Caco-2 (cell line): Measurements from ENCODE around the gene CRTAC1. TPM values are rescaled to one million over a fixed set of nuclear protein-coding genes. Genes with fewer than 3 reads are reported as not detected.

Source experiments
- BruUV-seq: library from RNA; stranded (reverse); fragments of 400-500 nt; replicated peaks from 2 replicates; lab custom pipeline; 2021; lab: Mats Ljungman, UMichigan
- CTCF ChIA-PET: fragments of 300-600 bp; sonication (Branson Sonifier 250); formaldehyde crosslinking; loops from one replicate; lab custom pipeline; 2022; ENCODE audit warnings: antibody characterized with exemption; lab: Charles Lee
- POLR2A ChIA-PET: fragments of 300-600 bp; sonication (Branson Sonifier 250); formaldehyde crosslinking; loops from one replicate; lab custom pipeline; 2022; ENCODE audit warnings: antibody characterized with exemption; lab: Charles Lee
- DNase-seq, 2 experiments: peaks; one replicate each; pipeline versions ENCODE4 v3.0.0 to v3.0.0-alpha.2; 2020 to 2022
- H3K27me3 ChIP-seq: replicated peaks from 2 replicates; pipeline ENCODE4 v1.6.0; 2011; ENCODE audit warnings: low read length; ENCODE audit not compliant: control insufficient read depth, insufficient read depth
- H3K36me3 ChIP-seq: 2 replicates; pipeline ENCODE4 v1.5.1; 2011; ENCODE audit warnings: low read length; ENCODE audit not compliant: control insufficient read depth, insufficient read depth
- H3K4me1 ChIP-seq: fragments of 250-450 bp; sonication (Bioruptor Pico); 2 replicates; pipeline ENCODE4 v1.5.1; 2020; ENCODE audit warnings: mild to moderate bottlenecking
- H3K4me3 ChIP-seq: 2 replicates; pipeline ENCODE4 v1.5.1; 2011; ENCODE audit warnings: low read depth, mild to moderate bottlenecking, control low read depth, low read length
- H3K9me3 ChIP-seq: fragments of 250-450 bp; sonication (Bioruptor Pico); 2 replicates; pipeline ENCODE4 v1.5.1; 2020; ENCODE audit warnings: mild to moderate bottlenecking, moderate library complexity
- H3K27ac Mint-ChIP-seq: one replicate; pipeline ENCODE4 v1.8.0; 2022; ENCODE audit warnings: mixed read lengths; ENCODE audit not compliant: unreplicated experiment
- H3K27me3 Mint-ChIP-seq: one replicate; pipeline ENCODE4 v1.8.0; 2022; ENCODE audit warnings: mixed read lengths; ENCODE audit not compliant: insufficient read depth, unreplicated experiment
- H3K36me3 Mint-ChIP-seq: one replicate; pipeline ENCODE4 v1.8.0; 2022; ENCODE audit warnings: mild to moderate bottlenecking, mixed read lengths; ENCODE audit not compliant: insufficient read depth, unreplicated experiment
- H3K4me1 Mint-ChIP-seq: one replicate; pipeline ENCODE4 v1.8.0; 2022; ENCODE audit warnings: low read depth, mixed read lengths; ENCODE audit not compliant: unreplicated experiment
- H3K4me3 Mint-ChIP-seq: one replicate; pipeline ENCODE4 v1.8.0; 2022; ENCODE audit warnings: mild to moderate bottlenecking, moderate library complexity, mixed read lengths; ENCODE audit not compliant: unreplicated experiment
- H3K9me3 Mint-ChIP-seq: one replicate; pipeline ENCODE4 v1.8.0; 2022; ENCODE audit warnings: mixed read lengths; ENCODE audit not compliant: unreplicated experiment
- intact Hi-C: fragments of 100-400 bp; cut with micrococcal nuclease; formaldehyde crosslinking; loops from one replicate; pipeline ENCODE4 v1.10.0; 2022; ENCODE audit not compliant: unreplicated experiment
- total RNA-seq: library from RNA; stranded (reverse); gene quantifications from 2 replicates; pipeline ENCODE4 v1.2.3, GENCODE V29; 2022
- TF ChIP-seq, protein P1 (sequence below), 2 experiments: fragments of 200-600 bp in 1 of 2; IDR thresholded peaks; 1 replicate in 1 of 2; 2 replicates in 1 of 2; pipeline versions ENCODE4 v1.5.1 to v1.8.0; 2011 to 2022; ENCODE audit warnings: antibody characterized with exemption in 1 of 2, control low read depth in 1 of 2, inconsistent platforms in 1 of 2, low read depth in 1 of 2, low read length in 1 of 2, mild to moderate bottlenecking in 1 of 2, moderate library complexity in 1 of 2; ENCODE audit not compliant: insufficient read depth in 1 of 2, severe bottlenecking in 1 of 2, unreplicated experiment in 1 of 2

Gene CRTAC1
- total RNA-seq, 1 experiment from 2014 or later, result not detected

DNA sequence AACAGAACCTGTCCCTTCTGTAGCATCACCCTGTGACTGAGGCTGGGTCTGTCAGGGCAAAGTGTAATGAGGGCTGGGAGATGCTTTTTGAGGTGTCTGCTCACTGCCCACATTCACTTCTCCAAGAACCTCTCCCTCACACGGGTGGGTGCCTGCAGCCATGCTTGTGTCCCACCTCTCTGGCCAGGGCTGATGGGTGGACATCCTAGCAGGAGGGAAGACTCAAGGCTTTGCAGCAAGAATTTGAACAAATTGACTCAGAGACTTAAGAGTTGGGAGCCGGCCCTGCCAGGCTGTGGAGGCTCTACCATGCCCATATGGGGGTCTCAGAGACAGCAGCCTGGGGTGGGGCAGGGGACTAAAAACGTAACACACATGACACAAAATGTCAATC, 147.3 kb downstream of the CRTAC1 start:
- TF ChIP-seq, protein P1, sequence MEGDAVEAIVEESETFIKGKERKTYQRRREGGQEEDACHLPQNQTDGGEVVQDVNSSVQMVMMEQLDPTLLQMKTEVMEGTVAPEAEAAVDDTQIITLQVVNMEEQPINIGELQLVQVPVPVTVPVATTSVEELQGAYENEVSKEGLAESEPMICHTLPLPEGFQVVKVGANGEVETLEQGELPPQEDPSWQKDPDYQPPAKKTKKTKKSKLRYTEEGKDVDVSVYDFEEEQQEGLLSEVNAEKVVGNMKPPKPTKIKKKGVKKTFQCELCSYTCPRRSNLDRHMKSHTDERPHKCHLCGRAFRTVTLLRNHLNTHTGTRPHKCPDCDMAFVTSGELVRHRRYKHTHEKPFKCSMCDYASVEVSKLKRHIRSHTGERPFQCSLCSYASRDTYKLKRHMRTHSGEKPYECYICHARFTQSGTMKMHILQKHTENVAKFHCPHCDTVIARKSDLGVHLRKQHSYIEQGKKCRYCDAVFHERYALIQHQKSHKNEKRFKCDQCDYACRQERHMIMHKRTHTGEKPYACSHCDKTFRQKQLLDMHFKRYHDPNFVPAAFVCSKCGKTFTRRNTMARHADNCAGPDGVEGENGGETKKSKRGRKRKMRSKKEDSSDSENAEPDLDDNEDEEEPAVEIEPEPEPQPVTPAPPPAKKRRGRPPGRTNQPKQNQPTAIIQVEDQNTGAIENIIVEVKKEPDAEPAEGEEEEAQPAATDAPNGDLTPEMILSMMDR (IDR thresholded peaks at IDR 0.05; ENCODE audit: insufficient read depth in 1 of 2, low read depth in 1 of 2, low read length in 1 of 2, severe bottlenecking in 1 of 2, unreplicated experiment in 1 of 2), result no peak
- Histone ChIP-seq H3K27me3 (no peaks in the 10 kb centered on the region), H3K4me1 (no peaks in the 10 kb centered on the region), H3K9me3 (no peaks in the 10 kb centered on the region), H3K4me3 (no peak overlapping the region), H3K36me3 (no peaks in the 10 kb centered on the region)
- Mint-ChIP-seq H3K27ac (no peak overlapping the region), H3K27me3 (peaks cover 6% of the 10 kb centered on the region), H3K9me3 (no peaks in the 10 kb centered on the region), H3K36me3 (no peaks in the 10 kb centered on the region), H3K4me1 (peaks cover 2% of the 10 kb centered on the region), H3K4me3 (no peak overlapping the region)
- ChIA-PET POLR2A (no interaction called here), CTCF (no interaction called here)
- BruUV-seq, result no TSS peak
- intact Hi-C loops, result no loop called here
- DNase-seq, result no peak

- intact Hi-C loops, result no loop called here
- Mint-ChIP-seq H3K27ac (no peak overlapping the region), H3K4me1 (no peaks in the 10 kb centered on the region), H3K27me3 (peaks cover 6% of the 10 kb centered on the region), H3K9me3 (no peaks in the 10 kb centered on the region), H3K36me3 (no peaks in the 10 kb centered on the region), H3K4me3 (no peak overlapping the region)
- TF ChIP-seq, protein P1 (IDR thresholded peaks at IDR 0.05; ENCODE audit: insufficient read depth in 1 of 2, low read depth in 1 of 2, low read length in 1 of 2, severe bottlenecking in 1 of 2, unreplicated experiment in 1 of 2), result no peak
- BruUV-seq, result no TSS peak
- ChIA-PET CTCF (no interaction called here), POLR2A (no interaction called here)
- no peaks in the 10 kb centered on the region for H3K4me1 ChIP-seq
- no peaks in the 10 kb centered on the region for H3K9me3 ChIP-seq
- no peaks in the 10 kb centered on the region for H3K27me3 ChIP-seq
- DNase-seq, result no peak
- H3K4me3 ChIP-seq, result no peak overlapping the region
- H3K36me3 ChIP-seq, result no peaks in the 10 kb centered on the region
Measured at GRCh38 chr10:97882142-97883091, 148.0 kb downstream of the CRTAC1 start.

- DNase-seq, result no peak
- Histone ChIP-seq H3K4me1 (no peaks in the 10 kb centered on the region), H3K36me3 (no peaks in the 10 kb centered on the region), H3K4me3 (no peak overlapping the region), H3K27me3 (no peaks in the 10 kb centered on the region), H3K9me3 (no peaks in the 10 kb centered on the region)
- TF ChIP-seq, protein P1 (IDR thresholded peaks at IDR 0.05; ENCODE audit: insufficient read depth in 1 of 2, low read depth in 1 of 2, low read length in 1 of 2, severe bottlenecking in 1 of 2, unreplicated experiment in 1 of 2), result no peak
- no peaks in the 10 kb centered on the region for H3K36me3 Mint-ChIP-seq
- H3K4me1 Mint-ChIP-seq, result no peaks in the 10 kb centered on the region
- no peak overlapping the region for H3K4me3 Mint-ChIP-seq
- intact Hi-C loops, result no loop called here
- POLR2A ChIA-PET, result no interaction called here
- H3K27me3 Mint-ChIP-seq, result peaks cover 6% of the 10 kb centered on the region
- BruUV-seq, result no TSS peak
- H3K9me3 Mint-ChIP-seq, result no peaks in the 10 kb centered on the region
- CTCF ChIA-PET, result no interaction called here
- H3K27ac Mint-ChIP-seq, result no peak overlapping the region
Measured at GRCh38 chr10:97880109-97880508, 150.3 kb downstream of the CRTAC1 start.
